H9 (cell line): ENCODE data around the gene CPD. TPM values are rescaled to one million over a fixed set of nuclear protein-coding genes. Genes with fewer than 3 reads are reported as not detected.

Experiments
- DNase-seq: peaks from one replicate; pipeline ENCODE4 v3.0.0-alpha.2; 2017
- H2AFZ ChIP-seq: one replicate; pipeline ENCODE4 v1.6.1; 2013; ENCODE audit warnings: mild to moderate bottlenecking, low read length, control low read depth, moderate library complexity
- H2AK5ac ChIP-seq: 2 replicates; pipeline ENCODE4 v1.6.1; 2013; ENCODE audit warnings: low read length, control low read depth, mixed read lengths; ENCODE audit not compliant: insufficient read length
- H2BK120ac ChIP-seq: one replicate; pipeline ENCODE4 v1.6.1; 2013; ENCODE audit warnings: low read depth, mild to moderate bottlenecking, low read length, control low read depth, inconsistent platforms; ENCODE audit not compliant: poor library complexity, severe bottlenecking
- H2BK12ac ChIP-seq: 2 replicates; pipeline ENCODE4 v1.6.1; 2013; ENCODE audit warnings: low read length, control low read depth, mixed read lengths, low read depth; ENCODE audit not compliant: insufficient read length
- H2BK15ac ChIP-seq: 2 replicates; pipeline ENCODE4 v1.6.1; 2013; ENCODE audit warnings: low read depth, low read length, control low read depth
- H2BK20ac ChIP-seq: one replicate; pipeline ENCODE4 v1.6.1; 2013; ENCODE audit warnings: low read depth, mild to moderate bottlenecking, low read length, control low read depth, inconsistent platforms; ENCODE audit not compliant: poor library complexity, severe bottlenecking
- H2BK5ac ChIP-seq: 2 replicates; pipeline ENCODE4 v1.6.1; 2013; ENCODE audit warnings: low read length, control low read depth, mixed read lengths; ENCODE audit not compliant: insufficient read length
- H3K14ac ChIP-seq: 2 replicates; pipeline ENCODE4 v1.6.1; 2013; ENCODE audit warnings: low read length, control low read depth; ENCODE audit not compliant: insufficient read depth
- H3K18ac ChIP-seq: 2 replicates; pipeline ENCODE4 v1.6.1; 2013; ENCODE audit warnings: low read depth, mild to moderate bottlenecking, mixed read lengths, low read length, control low read depth; ENCODE audit not compliant: insufficient read length
- H3K23ac ChIP-seq: 2 replicates; pipeline ENCODE4 v1.6.1; 2013; ENCODE audit warnings: low read length, control low read depth, mixed read lengths, low read depth; ENCODE audit not compliant: insufficient read length
- H3K23me2 ChIP-seq: 2 replicates; pipeline ENCODE4 v1.6.1; 2013; ENCODE audit warnings: low read depth, mild to moderate bottlenecking, mixed read lengths, low read length, control low read depth; ENCODE audit not compliant: insufficient read length, poor library complexity, severe bottlenecking
- H3K27ac ChIP-seq: 2 replicates; pipeline ENCODE4 v1.5.1; 2013; ENCODE audit warnings: low read length, control low read depth, mixed read lengths, low read depth; ENCODE audit not compliant: insufficient read length
- H3K27me3 ChIP-seq: 2 replicates; pipeline ENCODE4 v1.6.1; 2013; ENCODE audit warnings: low read length, control low read depth, inconsistent platforms; ENCODE audit not compliant: insufficient read depth
- H3K4ac ChIP-seq: 2 replicates; pipeline ENCODE4 v1.6.1; 2013; ENCODE audit warnings: low read depth, mild to moderate bottlenecking, control low read depth, inconsistent platforms, low read length, moderate library complexity
- H3K4me1 ChIP-seq: 2 replicates; pipeline ENCODE4 v1.6.1; 2013; ENCODE audit warnings: low read length, control low read depth, inconsistent platforms; ENCODE audit not compliant: insufficient read depth
- H3K4me2 ChIP-seq: 2 replicates; pipeline ENCODE4 v1.6.1; 2013; ENCODE audit warnings: low read length, control low read depth, mixed read lengths; ENCODE audit not compliant: insufficient read length, insufficient read depth
- H3K56ac ChIP-seq: 2 replicates; pipeline ENCODE4 v1.6.1; 2013; ENCODE audit warnings: low read depth, mild to moderate bottlenecking, mixed read lengths, low read length, control low read depth; ENCODE audit not compliant: insufficient read length
- H3K79me1 ChIP-seq: 2 replicates; pipeline ENCODE4 v1.6.1; 2013; ENCODE audit warnings: low read depth, mild to moderate bottlenecking, moderate library complexity, low read length, control low read depth, inconsistent platforms; ENCODE audit not compliant: insufficient read depth, poor library complexity, severe bottlenecking
- H3K79me2 ChIP-seq: 2 replicates; pipeline ENCODE4 v1.6.1; 2013; ENCODE audit warnings: low read length, control low read depth, inconsistent platforms; ENCODE audit not compliant: insufficient read depth
- H3K9ac ChIP-seq: 2 replicates; pipeline ENCODE4 v1.6.1; 2013; ENCODE audit warnings: low read length, control low read depth, mixed read lengths; ENCODE audit not compliant: insufficient read length; ENCODE audit errors: extremely low read depth
- H3K9me3 ChIP-seq: one replicate; pipeline ENCODE4 v1.6.1; 2013; ENCODE audit warnings: low read depth, low read length, inconsistent platforms; ENCODE audit not compliant: control insufficient read depth
- H3T11ph ChIP-seq: one replicate; pipeline ENCODE4 v1.6.1; 2013; ENCODE audit warnings: mild to moderate bottlenecking, low read length, control low read depth, inconsistent platforms
- H4K20me1 ChIP-seq: one replicate; pipeline ENCODE4 v1.6.1; 2013; ENCODE audit not compliant: control insufficient read depth, insufficient read length, insufficient read depth
- H4K5ac ChIP-seq: 2 replicates; pipeline ENCODE4 v1.6.1; 2013; ENCODE audit warnings: low read depth, mild to moderate bottlenecking, mixed read lengths, low read length, control low read depth; ENCODE audit not compliant: insufficient read length
- H4K8ac ChIP-seq: replicated peaks from 2 replicates; pipeline ENCODE4 v1.6.1; 2013; ENCODE audit warnings: low read length, control low read depth, mixed read lengths, low read depth; ENCODE audit not compliant: insufficient read length
- H4K91ac ChIP-seq: 2 replicates; pipeline ENCODE4 v1.6.1; 2013; ENCODE audit warnings: low read depth, mild to moderate bottlenecking, moderate library complexity, mixed read lengths, low read length, control low read depth; ENCODE audit not compliant: insufficient read length
- H3K27ac Mint-ChIP-seq, 3 experiments: 2 replicates in 2 of 3; 3 replicates in 1 of 3; pipeline ENCODE4 v1.8.0; 2020 to 2021; ENCODE audit warnings: mixed read lengths in 3 of 3, mild to moderate bottlenecking in 1 of 3, moderate library complexity in 1 of 3
- H3K27me3 Mint-ChIP-seq: 2 replicates; pipeline ENCODE4 v1.8.0; 2021; ENCODE audit warnings: low read depth, mild to moderate bottlenecking, moderate library complexity, mixed read lengths
- H3K36me3 Mint-ChIP-seq, 3 experiments: 2 replicates in 2 of 3; 3 replicates in 1 of 3; pipeline ENCODE4 v1.8.0; 2020 to 2021; ENCODE audit warnings: low read depth in 3 of 3, mixed read lengths in 3 of 3; ENCODE audit not compliant: insufficient read depth in 1 of 3
- H3K4me1 Mint-ChIP-seq, 2 experiments: 2 replicates each; pipeline ENCODE4 v1.8.0; 2020; ENCODE audit warnings: mixed read lengths in 2 of 2
- H3K4me3 Mint-ChIP-seq, 2 experiments: 2 replicates in 1 of 2; 3 replicates in 1 of 2; pipeline ENCODE4 v1.8.0; 2020 to 2021; ENCODE audit warnings: mild to moderate bottlenecking in 2 of 2, mixed read lengths in 2 of 2, moderate library complexity in 1 of 2
- H3K9me3 Mint-ChIP-seq, 2 experiments: 2 replicates in 1 of 2; 3 replicates in 1 of 2; pipeline ENCODE4 v1.8.0; 2020; ENCODE audit warnings: mild to moderate bottlenecking in 2 of 2, mixed read lengths in 2 of 2, moderate library complexity in 1 of 2
- CTCF ChIP-seq: fragments of 200-600 bp; sonication (generic); conservative IDR thresholded peaks from 3 replicates; pipeline ENCODE4 v1.8.0; 2021; ENCODE audit warnings: antibody characterized with exemption, mild to moderate bottlenecking
- WGBS: extraction: QIAGEN DNeasy Blood & Tissue Kit; methylation state at CpG from one replicate; pipeline ENCODE4 v1.1.7; 2013; ENCODE audit warnings: missing lambda C conversion rate, low lambda C conversion rate, mixed read lengths; ENCODE audit not compliant: insufficient read length; ENCODE audit errors: extremely low coverage; 5-methylcytosine and 5-hydroxymethylcytosine counted together
- total RNA-seq: library from RNA; stranded (reverse); gene quantifications from 2 replicates; pipeline ENCODE4 v1.2.1, GENCODE V29; 2021

Gene CPD
- total RNA-seq, 1 experiment from 2014 or later: 47.0 TPM

GRCh38 chr17:30352240-30352814, 26.4 kb upstream of the CPD start:
- H3K9ac ChIP-seq: no peak overlapping the region
- H3K4me2 ChIP-seq: no peak overlapping the region
- H4K91ac ChIP-seq: no peak overlapping the region
- no peak overlapping the region for H3T11ph ChIP-seq
- H3K9me3 Mint-ChIP-seq: 0 out of 5 replicates have a peak, but pooled peaks cover 0 to 2% of the 10 kb centered on the region in 2 experiments
- no peak overlapping the region for H2BK20ac ChIP-seq
- no peak overlapping the region for H3K27ac ChIP-seq
- no peak overlapping the region for H3K18ac ChIP-seq
- no CpG with 5 or more reads among the region's 2 CpGs for WGBS
- H3K79me1 ChIP-seq: no peaks in the 10 kb centered on the region
- H4K20me1 ChIP-seq: no peaks in the 10 kb centered on the region
- H3K9me3 ChIP-seq: no peaks in the 10 kb centered on the region
- H3K4me1 ChIP-seq: no peaks in the 10 kb centered on the region
- H2BK15ac ChIP-seq: no peak overlapping the region
- H3K79me2 ChIP-seq: no peaks in the 10 kb centered on the region
- H3K23ac ChIP-seq: no peak overlapping the region
- no peak overlapping the region for H2AK5ac ChIP-seq
- H4K5ac ChIP-seq: no peak overlapping the region
- no peak overlapping the region for H3K4me3 Mint-ChIP-seq
- no peak overlapping the region for H2BK12ac ChIP-seq
- DNase-seq: no peak
- H3K23me2 ChIP-seq: no peaks in the 10 kb centered on the region
- H3K27me3 ChIP-seq: no peaks in the 10 kb centered on the region
- no peak overlapping the region for H3K27ac Mint-ChIP-seq
- TF ChIP-seq CTCF: no peak
- no peak overlapping the region for H2BK120ac ChIP-seq
- H3K4ac ChIP-seq: no peak overlapping the region
- no peak overlapping the region for H3K56ac ChIP-seq
- H3K27me3 Mint-ChIP-seq: no peaks in the 10 kb centered on the region; the same call in 1 of the 2 replicates
- H3K4me1 Mint-ChIP-seq: peaks cover 7 to 8% of the 10 kb centered on the region in 2 experiments
- H4K8ac ChIP-seq: no peak overlapping the region
- no peaks in the 10 kb centered on the region for H3K36me3 Mint-ChIP-seq
- no peak overlapping the region for H2BK5ac ChIP-seq
- no peak overlapping the region for H3K14ac ChIP-seq
- H2AFZ ChIP-seq: no peak overlapping the region
